GM12864 (cell line): ENCODE results near the gene EYS.

Experiments used
- DNase-seq: peaks from one replicate; pipeline ENCODE4 v3.0.0-alpha.2; 2011; ENCODE audit warnings: low read depth
- H3K4me3 ChIP-seq: 2 replicates; pipeline ENCODE4 v1.5.1; 2011; ENCODE audit warnings: mild to moderate bottlenecking, low read depth, low read length, control low read depth
- TF ChIP-seq, protein P1 (sequence below): IDR thresholded peaks from 2 replicates; pipeline ENCODE4 v1.5.1; 2011; ENCODE audit warnings: low read depth, mild to moderate bottlenecking, moderate library complexity, low read length, control low read depth, inconsistent platforms; ENCODE audit errors: missing control alignments

EYS gene

DNA sequence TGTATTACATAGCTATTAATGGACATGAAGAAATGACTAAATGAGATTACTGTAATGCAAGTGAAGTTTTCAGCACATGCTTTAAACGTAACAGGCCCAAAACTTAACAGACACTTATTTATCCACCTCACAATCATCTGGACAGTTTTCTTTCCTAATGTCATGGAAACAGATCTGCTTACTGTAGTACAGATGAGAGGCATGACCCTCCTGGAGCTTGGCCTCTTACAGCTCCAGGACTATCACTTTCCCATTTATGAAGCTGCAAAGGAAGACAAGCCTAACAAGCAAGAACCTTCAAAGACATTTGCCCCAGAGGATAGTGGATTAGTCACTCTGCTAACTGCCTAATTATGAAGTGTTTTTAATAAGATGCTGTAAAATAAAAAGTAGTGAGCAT, 1652.2 kb downstream of the EYS start:
- TF ChIP-seq, protein P1, sequence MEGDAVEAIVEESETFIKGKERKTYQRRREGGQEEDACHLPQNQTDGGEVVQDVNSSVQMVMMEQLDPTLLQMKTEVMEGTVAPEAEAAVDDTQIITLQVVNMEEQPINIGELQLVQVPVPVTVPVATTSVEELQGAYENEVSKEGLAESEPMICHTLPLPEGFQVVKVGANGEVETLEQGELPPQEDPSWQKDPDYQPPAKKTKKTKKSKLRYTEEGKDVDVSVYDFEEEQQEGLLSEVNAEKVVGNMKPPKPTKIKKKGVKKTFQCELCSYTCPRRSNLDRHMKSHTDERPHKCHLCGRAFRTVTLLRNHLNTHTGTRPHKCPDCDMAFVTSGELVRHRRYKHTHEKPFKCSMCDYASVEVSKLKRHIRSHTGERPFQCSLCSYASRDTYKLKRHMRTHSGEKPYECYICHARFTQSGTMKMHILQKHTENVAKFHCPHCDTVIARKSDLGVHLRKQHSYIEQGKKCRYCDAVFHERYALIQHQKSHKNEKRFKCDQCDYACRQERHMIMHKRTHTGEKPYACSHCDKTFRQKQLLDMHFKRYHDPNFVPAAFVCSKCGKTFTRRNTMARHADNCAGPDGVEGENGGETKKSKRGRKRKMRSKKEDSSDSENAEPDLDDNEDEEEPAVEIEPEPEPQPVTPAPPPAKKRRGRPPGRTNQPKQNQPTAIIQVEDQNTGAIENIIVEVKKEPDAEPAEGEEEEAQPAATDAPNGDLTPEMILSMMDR: no peak
- no peak overlapping the region for H3K4me3 ChIP-seq
- no peak for DNase-seq

DNA sequence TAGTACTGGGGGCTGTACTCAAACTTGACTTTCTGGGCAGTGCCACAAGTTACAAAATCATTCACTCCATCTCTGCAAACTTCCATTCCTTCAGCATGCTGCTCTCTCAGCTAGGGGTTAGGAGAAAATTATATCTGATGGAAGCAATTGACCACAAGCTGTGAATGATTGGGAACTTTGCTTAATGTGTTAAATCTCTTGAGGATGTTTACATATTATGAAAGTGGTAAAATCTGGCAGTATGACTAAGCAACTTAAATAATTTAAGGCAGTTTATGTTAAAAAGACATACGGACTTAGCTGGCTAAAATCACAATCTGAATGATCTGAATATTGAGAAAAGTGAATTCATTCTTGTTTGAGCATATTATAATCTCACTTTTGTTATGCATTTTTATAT, 1656.4 kb downstream of the EYS start:
- TF ChIP-seq, protein P1: no peak
- no peak overlapping the region for H3K4me3 ChIP-seq
- no peak for DNase-seq

DNA sequence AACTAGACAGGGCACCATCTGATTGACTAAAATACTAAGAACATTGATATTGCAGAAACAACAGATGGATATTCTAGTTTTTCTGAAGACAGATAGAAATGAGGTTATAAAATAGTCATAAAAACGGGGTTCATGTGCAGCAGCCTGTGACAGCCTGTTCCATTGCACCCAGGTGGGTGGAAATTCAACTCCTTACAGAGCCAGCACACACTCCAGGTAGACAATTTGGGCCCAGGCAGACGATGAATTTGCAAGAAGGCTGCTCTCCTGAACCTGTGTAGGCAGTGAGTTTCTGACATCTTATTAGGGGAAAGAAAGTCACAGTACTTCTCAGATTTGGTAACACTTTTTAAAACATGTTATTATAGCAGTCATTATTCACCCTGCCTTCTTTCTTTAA, 1657.3 kb downstream of the EYS start:
- TF ChIP-seq, protein P1: no peak

DNA sequence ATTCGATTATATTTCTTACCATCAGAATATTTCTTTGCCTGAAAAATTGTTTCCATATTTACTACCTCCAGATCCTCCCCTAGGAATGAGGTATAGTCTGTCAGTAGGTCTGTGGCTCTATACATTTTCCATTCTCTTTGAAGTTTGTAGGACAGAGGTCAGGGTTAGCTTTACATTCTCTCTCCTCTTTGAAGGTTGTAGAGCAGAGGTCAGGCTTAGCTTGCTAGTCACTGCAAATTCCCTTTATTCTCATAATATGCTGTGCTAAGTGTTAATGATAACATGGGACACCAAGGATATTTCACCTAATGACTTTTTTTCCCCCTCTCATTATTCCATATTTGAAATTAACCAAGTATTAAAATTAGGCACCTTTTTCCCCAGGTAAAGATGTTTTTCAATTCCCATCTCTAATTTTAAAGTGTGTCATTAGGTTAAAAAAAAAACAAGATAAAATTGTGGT, 1660.2 kb downstream of the EYS start:
- no peak overlapping the region for H3K4me3 ChIP-seq
- DNase-seq: no peak
- TF ChIP-seq, protein P1: no peak

More for the DNA sequence above, 1657.3 kb downstream of the EYS start:
- DNase-seq: no peak
- H3K4me3 ChIP-seq: no peak overlapping the region

DNA sequence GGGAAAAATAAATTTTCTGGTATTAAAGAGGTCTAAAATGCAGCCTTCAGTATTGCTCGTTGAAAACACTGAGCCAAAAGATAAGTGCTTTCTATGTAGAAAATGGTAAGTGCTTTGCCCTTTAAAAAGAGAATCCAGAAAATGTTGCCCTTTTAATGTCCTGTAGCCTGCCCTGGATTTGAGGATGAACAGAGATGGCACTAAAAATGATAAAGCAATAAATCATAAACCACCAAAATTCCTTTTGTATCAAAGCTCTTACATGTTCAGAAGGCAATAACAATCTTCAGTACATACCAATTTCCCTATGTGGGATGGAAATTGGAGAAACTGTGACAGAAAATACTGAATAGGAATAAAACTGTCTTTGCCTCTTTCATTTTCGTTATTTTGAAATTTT, 1665.7 kb downstream of the EYS start:
- DNase-seq: no peak
- no peak overlapping the region for H3K4me3 ChIP-seq
- TF ChIP-seq, protein P1: no peak

DNA sequence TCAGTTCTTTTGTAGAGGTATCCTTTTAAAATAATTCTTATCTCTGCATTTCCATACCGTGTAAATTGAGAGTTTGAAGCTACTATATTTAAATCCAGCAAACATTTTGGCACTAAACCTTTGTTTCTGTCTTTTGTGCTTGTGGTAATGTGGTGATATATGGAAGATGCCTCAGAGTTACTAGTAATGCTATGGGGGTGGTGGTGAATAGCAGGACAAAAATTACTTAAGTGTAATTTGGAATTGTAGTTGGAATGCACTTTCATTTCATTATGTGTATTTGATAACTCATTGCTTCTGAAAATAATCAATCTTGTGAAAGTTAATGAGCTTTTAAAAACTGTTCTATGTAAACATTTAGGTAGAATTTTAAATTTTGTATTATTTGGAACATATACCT, 1666.9 kb downstream of the EYS start:
- no peak overlapping the region for H3K4me3 ChIP-seq
- TF ChIP-seq, protein P1: no peak
- no peak for DNase-seq

DNA sequence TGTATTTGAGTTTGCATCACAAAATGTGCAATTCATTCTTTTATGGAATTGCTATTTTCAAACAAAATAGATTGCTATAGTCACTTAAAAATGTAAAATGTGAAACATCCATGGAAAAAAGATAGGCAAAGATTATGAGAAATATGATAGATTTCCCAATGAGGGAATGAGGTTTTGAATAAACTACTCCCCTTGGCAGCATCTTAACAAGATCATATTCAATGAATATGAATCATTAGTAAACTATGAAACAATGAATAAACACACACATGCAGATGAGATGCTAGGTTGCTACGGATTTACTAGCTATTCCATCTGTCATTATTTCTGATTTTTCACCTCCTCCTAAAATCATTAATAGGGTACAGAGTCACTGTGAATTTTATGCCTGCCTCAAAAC, 1669.6 kb downstream of the EYS start:
- no peak overlapping the region for H3K4me3 ChIP-seq
- no peak for DNase-seq
- TF ChIP-seq, protein P1: no peak
